GM21423 (cell line): Measurements from ENCODE around the gene IL17RB.

Experiments
- ATAC-seq: cut with Tn5 transposase; IDR thresholded peaks from one replicate; pipeline ENCODE4 v1.9.1; 2021; ENCODE audit warnings: mild to moderate bottlenecking, moderate library complexity; ENCODE audit not compliant: unreplicated experiment

Gene IL17RB

GRCh38 chr3:53902067-53902466, 55.7 kb downstream of the IL17RB start:
- no peak for ATAC-seq

GRCh38 chr3:53902711-53903110, 56.3 kb downstream of the IL17RB start:
- no peak for ATAC-seq

DNA sequence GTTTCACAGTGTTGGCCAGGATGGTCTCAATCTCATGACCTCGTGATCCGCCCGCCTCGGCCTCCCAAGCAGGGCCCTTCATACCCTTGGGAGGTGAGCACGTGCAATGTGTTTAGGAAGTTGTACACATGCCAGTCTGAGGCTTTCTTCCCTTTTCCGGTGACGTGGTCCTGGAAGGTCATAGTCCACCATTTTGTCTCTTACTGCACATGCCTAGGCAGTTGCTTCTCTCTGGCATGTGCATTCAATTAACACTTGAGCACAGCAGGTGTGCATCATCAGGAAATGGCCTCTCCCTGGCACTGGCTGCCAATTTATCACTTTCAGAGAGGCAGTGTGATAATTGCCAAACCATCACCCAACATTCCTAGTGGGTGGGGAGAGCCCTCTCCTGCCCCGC, 67.0 kb downstream of the IL17RB start:
- no peak for ATAC-seq
